ENCODE measurements around the gene PPP1R7.

The PPP1R7 gene

GRCh38 chr2:241197947-241198346, 47.7 kb downstream of the PPP1R7 start:
- DNase-seq (ENCODE audit: low read depth), result no peak

GRCh38 chr2:241198381-241199279, 48.4 kb downstream of the PPP1R7 start:
- DNase-seq (ENCODE audit: low read depth), result no peak

GRCh38 chr2:241199286-241199685, 49.0 kb downstream of the PPP1R7 start:
- DNase-seq (ENCODE audit: low read depth), result no peak

- DNase-seq (ENCODE audit: low read depth), result no peak
Observed at GRCh38 chr2:241199897-241200821, 49.9 kb downstream of the PPP1R7 start.

- DNase-seq (ENCODE audit: low read depth), result no peak
Observed at GRCh38 chr2:241200822-241201395, 50.6 kb downstream of the PPP1R7 start.

- DNase-seq (ENCODE audit: low read depth), result no peak
Observed at GRCh38 chr2:241201445-241202267, 51.4 kb downstream of the PPP1R7 start.

GRCh38 chr2:241202268-241202585, 52.0 kb downstream of the PPP1R7 start:
- DNase-seq (ENCODE audit: low read depth), result no peak

- no peak for DNase-seq (ENCODE audit: low read depth)
Observed at GRCh38 chr2:241202681-241203080, 52.4 kb downstream of the PPP1R7 start.

GRCh38 chr2:241203218-241204009, 53.1 kb downstream of the PPP1R7 start:
- no peak for DNase-seq (ENCODE audit: low read depth)

- no peak for DNase-seq (ENCODE audit: low read depth)
Observed at GRCh38 chr2:241204010-241204384, 53.7 kb downstream of the PPP1R7 start.

- DNase-seq (ENCODE audit: low read depth), result no peak
Observed at GRCh38 chr2:241204490-241204889, 54.2 kb downstream of the PPP1R7 start.

GRCh38 chr2:241205086-241205485, 54.8 kb downstream of the PPP1R7 start:
- no peak for DNase-seq (ENCODE audit: low read depth)

GRCh38 chr2:241207151-241207550, 56.9 kb downstream of the PPP1R7 start:
- DNase-seq (ENCODE audit: low read depth), result no peak

- no peak for DNase-seq (ENCODE audit: low read depth)
Observed at GRCh38 chr2:241207641-241208040, 57.4 kb downstream of the PPP1R7 start.

GRCh38 chr2:241208058-241208457, 57.8 kb downstream of the PPP1R7 start:
- no peak for DNase-seq (ENCODE audit: low read depth)

- no peak for DNase-seq (ENCODE audit: low read depth)
Observed at GRCh38 chr2:241209271-241209670, 59.0 kb downstream of the PPP1R7 start.

- no peak for DNase-seq (ENCODE audit: low read depth)
Observed at GRCh38 chr2:241211276-241211675, 61.0 kb downstream of the PPP1R7 start.

- no peak for DNase-seq (ENCODE audit: low read depth)
Observed at GRCh38 chr2:241213041-241213440, 62.8 kb downstream of the PPP1R7 start.

GRCh38 chr2:241213567-241213966, 63.3 kb downstream of the PPP1R7 start:
- DNase-seq (ENCODE audit: low read depth), result no peak

GRCh38 chr2:241214209-241214608, 63.9 kb downstream of the PPP1R7 start:
- DNase-seq (ENCODE audit: low read depth), result no peak

- DNase-seq (ENCODE audit: low read depth), result no peak
Observed at GRCh38 chr2:241214766-241215165, 64.5 kb downstream of the PPP1R7 start.

Data from stimulated activated CD8-positive, alpha-beta memory T cell treated with anti-CD3 and anti-CD28 coated beads, Interleukin-12 subunit alpha, Interleukin-12 subunit beta, amount 100 ng/mL, for 1 hour (primary cell).